Right ventricle myocardium inferior (tissue), 1 donor: ENCODE data around the gene SPRTN. TPM values are rescaled to one million over a fixed set of nuclear protein-coding genes. Genes with fewer than 3 reads are reported as not detected.

Experiments used
- ATAC-seq: fragments of 200-7000 bp; cut with Tn5 transposase; one replicate; pipeline ENCODE4 v1.9.1; 2020; ENCODE audit warnings: mild to moderate bottlenecking, moderate library complexity
- DNase-seq: peaks from one replicate; pipeline ENCODE4 v3.0.0; 2021; ENCODE audit errors: missing footprints
- intact Hi-C: fragments of 100-400 bp; cut with DNase I; formaldehyde crosslinking; loops from one replicate; pipeline ENCODE4 v1.11.0; 2022
- total RNA-seq: library from RNA; stranded (reverse); fragmentation: NEBNext Ultra II Directional; extraction: Animal tissue kit (Norgen Biotek cat#: 25700); gene quantifications from one replicate; pipeline ENCODE4 v1.2.1, GENCODE V29; 2021
- donor health status: DM: no; HTN: yes; CAD: no; lungs with severe emphysema.

The SPRTN gene
- total RNA-seq, 1 donor from 2014 or later, result 6.5 TPM

DNA sequence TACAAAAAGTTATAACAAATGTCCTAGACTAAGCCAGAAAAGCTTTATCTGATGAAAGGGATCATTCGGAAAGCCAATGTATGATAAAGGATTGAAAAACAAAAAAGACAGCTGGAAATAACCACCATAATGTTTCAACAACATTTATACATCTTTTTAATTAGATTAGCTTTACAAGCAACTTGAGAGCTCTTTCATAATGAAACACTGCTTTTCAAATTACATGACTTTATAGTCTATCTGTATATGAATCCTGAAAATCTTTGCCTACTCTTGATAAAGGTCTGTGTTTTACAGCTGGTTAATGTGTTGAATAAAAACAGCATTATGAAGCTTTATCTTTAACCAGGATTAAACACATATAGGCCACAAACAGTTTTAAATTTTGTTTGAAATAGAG, 25.5 kb downstream of the SPRTN start:
- intact Hi-C loops, result no loop called here
- DNase-seq, result no peak
- no peak for ATAC-seq

DNA sequence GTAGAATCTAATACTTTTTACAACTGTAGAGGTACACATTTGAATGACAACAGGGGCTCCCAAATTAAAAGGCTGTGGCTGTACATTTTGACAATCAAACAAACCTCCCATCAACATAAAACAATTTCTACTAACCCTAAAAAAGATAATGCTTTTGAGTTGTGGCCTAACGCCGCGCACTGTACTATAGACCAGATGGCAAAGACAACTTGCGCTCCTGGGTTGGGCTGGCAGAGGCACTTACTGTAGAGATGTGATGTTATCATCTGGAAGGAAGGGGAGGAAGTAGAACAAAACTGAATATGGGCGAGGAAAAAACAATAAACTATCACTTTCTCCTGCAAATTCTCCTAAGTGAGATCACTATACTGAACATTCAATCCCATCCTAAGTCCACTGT, 26.1 kb downstream of the SPRTN start:
- intact Hi-C loops, result no loop called here
- no peak for ATAC-seq
- no peak for DNase-seq

DNA sequence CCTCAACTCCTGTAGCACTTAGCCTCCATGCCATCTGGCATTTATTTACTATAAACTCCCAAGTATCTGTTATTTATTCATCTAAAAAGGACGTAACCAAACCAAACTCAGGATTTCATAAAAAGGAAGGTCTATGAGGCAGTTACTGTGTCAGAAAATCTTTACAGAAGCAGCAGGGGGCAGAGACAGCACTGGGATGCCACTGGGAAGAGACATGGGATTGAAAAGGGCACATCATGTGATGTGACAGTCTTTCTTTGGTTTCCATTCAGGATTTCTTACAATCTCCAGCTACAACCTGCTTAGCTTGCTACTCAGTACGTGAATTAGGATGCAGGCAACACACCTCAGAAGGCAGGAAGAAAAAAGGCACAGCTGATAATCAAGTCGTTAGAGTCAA, 31.2 kb downstream of the SPRTN start:
- intact Hi-C loops, result no loop called here
- DNase-seq (no peak), ATAC-seq (no peak)

DNA sequence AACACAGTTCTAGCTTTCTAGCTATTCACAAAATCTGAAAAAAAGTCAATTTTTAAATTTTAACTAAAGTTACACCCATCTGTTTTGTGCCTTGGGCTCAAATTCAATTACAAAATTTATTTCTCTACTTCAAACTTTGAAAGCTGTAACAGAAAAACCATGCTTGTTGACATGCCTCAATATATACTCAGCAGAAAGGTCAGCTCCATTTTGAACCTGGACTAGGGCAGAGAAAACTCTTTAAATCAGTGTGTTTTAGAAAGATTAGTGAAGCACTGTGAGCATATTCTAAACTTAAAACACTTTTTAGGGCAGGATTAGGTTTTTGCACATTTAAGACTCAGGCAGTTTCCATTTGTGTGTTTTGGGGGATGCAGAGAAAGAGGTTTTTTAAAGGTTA, 34.4 kb downstream of the SPRTN start:
- no peak for DNase-seq
- intact Hi-C loops, result no loop called here
- no peak for ATAC-seq

DNA sequence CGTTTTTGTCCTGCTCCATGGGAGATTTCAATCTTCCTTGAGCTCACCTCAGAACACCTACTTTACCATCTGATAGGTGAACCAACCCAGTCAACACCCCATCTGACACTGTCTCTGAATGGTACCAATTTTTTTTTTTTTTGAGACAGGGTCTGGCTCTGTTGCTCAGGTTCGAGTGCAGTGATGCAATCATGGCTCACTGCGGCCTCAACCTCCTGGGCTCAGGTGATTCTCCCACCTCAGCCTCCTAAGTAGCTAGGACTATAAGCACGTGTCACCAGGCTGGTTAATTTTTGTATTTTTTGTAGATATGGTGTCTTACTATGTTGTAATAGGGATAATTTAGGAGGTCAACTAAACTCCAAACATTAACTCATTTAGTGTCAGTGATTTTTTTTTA, 36.3 kb downstream of the SPRTN start:
- ATAC-seq, result no peak
- intact Hi-C loops, result no loop called here
- DNase-seq, result no peak

DNA sequence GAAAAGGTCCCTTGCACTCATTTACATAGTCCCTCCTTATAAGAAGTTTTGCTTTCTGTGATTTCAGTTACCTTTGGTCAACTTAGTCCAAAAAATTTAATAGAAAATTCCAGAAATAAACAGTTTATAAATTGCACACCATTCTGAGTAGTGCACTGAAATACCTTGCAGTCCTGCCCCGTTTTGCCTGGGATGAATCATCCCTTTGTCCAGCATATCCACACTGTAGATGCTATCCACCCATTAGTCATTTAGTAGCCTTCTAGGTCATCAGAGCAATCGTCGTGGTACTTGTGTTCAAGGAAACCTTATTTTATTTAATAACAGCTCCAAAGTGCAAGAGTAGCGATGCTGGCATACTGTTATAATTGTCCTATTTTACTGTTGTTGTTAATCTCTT, 38.0 kb downstream of the SPRTN start:
- intact Hi-C loops, result loop anchor here (5.0 kb wide), 1 partner anchor 36 kb away; no protein-coding TSS in a partner anchor
- DNase-seq (no peak), ATAC-seq (no peak)

DNA sequence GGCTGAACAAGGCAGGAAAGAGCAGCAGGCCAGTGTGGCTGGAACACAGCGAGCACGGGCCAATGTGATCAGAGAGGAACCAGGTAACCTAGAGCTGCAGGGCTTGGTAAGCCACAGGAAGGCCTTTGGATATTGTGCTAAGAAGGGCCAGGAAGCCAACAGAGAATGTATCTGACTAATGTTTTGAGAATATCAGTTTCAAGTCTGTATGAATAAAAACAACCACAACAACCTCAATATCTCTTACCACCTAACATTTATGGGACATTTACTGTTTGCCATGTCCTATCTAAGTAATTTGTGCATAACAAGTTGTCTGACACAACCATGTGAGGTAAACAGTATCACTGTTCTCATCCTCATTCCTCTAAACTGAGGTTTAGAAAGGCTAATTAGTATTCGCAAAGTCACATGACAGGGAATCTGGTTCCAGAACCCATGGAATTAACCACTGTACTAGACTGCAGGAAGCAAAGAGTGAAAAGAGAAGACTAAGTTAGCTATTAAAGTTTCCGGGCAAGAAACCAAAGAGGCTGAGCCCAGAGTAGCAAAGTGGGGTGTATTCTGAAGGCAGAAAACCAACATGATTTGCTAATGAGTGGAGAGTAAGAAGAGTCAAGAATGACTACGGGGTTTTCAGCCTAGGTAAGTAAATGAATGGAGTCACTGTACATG, 38.9 kb downstream of the SPRTN start:
- no peak for ATAC-seq
- peak; percentile 48 for DNase-seq
- intact Hi-C loops, result loop anchor here (5.0 kb wide), 1 partner anchor 35 kb away; no protein-coding TSS in a partner anchor

DNA sequence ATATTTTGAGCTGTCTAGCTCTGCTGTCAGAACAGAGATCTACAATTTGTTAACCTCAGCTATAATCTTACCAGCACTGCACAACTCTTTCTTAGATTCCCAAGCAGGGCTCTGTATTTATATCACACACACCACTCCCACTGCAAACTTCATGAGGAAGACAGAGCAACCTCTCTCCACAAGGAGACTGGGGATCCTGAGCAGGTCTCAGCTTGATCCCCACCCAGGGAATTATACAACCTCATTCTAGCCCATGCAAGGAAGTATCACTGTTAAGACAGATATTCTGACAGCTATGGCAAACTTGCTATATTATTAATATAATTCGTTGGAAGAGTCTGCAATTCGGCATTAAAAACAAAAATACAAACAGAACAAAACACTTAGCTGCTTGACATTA, 43.6 kb downstream of the SPRTN start:
- ATAC-seq, result no peak
- intact Hi-C loops, result no loop called here
- no peak for DNase-seq

DNA sequence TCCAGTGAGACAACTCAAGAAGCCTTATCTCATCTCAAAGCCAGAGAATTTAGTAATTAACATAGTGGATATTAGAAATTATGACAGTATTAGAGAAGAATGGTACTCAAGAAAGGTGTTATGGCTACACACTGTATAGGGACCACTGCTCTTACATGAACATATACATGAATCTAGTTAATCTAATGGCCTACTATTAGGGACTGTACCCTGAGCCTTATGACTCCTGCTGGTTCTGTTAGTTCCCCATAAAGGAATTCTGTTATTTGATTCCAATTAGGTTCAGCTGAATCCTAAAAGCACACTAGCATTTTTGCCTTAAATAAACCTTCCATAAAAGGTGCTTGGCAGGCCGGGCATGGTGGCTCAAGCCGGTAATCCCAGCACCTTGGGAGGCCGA, 44.3 kb downstream of the SPRTN start:
- intact Hi-C loops, result no loop called here
- DNase-seq (peak; percentile 16), ATAC-seq (no peak)

DNA sequence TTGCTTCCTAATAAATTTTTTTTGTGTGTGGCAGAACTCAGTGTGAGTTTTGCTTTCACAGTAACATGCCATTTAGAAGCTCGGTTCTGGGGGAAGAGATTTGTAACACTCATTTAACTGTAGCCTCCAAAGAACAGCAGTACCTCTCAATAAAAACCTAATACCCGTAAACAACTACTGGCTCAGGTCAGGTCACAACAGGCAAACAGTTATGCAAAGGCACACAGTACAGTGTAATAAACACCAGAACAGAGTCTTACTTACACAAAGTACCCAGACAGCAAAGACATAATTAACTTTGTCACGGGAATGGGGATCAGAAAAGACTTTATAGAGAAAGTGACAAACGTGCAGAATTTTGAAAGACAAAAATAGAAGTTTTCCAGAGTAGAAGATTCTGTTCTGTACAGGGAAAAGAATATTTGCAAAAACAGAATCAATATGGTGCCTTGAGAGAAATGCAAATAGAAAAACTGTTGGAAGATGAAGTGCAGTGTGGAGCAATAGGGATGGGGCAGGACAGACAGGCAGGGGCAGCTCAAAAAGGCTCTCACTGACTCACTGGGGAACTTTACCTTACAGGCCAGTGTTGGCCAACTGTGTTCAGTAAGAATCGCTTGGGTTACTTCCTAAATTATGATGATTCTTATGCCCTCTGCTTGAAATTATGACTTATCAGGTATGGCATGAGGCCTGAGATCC, 45.2 kb downstream of the SPRTN start:
- intact Hi-C loops, result no loop called here
- ATAC-seq (no peak), DNase-seq (no peak)

DNA sequence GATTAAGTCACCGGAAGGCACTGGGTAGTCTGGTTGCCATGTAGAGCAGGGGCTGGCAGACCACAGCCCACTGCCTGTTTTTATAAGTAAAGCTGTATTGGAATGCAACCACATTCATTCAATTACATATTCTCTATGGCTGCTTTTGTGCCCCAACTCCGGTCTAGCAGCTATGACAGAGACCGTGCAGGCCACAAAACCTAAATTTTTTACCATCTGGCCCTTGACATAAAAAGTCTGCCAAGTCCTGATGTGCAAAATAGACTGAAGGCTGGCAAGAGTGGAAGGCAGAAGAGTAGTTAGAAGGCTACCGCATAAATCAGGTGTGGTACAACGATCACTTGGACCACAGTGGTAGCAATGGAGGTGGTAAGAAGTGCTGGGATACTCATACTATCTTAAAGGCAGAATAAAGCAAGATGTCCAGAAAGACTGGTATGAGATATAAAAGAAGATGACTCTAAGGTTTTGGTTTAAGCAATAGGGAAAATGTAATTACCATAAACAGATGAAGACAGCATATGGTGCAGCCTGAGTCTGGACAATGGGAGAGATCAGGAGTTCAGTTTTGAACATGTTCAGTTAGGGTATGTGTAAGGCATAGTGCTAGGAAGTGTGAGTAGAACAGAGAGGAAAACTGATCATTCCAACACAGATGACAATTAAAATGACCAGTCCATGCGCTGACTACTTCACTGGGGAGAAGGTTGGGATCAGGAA, 46.8 kb downstream of the SPRTN start:
- ATAC-seq (peak; percentile 11), DNase-seq (peak; percentile 22)
- intact Hi-C loops, result no loop called here

DNA sequence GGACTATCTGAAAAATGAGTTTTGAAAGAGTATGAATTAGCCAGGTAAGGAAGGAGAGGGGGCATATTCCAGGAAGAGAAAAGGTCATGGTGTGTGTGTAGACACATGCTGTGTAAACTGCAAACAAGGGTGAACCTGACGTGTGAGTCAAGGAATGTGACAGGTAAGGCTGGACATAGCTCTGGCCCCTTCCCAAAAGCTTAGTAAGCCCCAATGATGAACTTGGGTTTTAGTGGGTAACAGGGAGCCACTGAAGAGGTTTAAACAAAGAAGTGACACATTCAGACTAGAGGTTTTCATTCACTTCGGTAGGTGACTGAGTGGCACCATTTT, 47.3 kb downstream of the SPRTN start:
- DNase-seq (no peak), ATAC-seq (peak; percentile 4)
- intact Hi-C loops, result no loop called here

DNA sequence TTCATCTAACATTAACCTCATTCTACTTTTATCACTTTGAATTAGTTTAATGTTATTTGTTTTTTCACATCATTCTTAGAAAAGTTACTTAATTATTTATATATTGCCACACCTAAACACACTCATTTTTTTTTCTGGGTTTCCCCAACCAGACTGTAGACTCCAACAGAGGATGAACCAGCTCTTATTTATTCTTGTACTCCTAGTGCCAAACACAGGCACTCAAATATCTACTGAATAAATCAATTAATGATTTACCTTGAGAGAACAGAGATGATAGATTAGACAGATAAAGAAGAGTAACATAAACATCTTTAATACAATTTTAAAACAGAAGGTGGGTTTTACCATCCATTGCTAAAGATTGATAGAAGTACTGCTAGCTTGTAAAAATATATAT, 48.4 kb downstream of the SPRTN start:
- no peak for DNase-seq
- intact Hi-C loops, result no loop called here
- ATAC-seq, result no peak

DNA sequence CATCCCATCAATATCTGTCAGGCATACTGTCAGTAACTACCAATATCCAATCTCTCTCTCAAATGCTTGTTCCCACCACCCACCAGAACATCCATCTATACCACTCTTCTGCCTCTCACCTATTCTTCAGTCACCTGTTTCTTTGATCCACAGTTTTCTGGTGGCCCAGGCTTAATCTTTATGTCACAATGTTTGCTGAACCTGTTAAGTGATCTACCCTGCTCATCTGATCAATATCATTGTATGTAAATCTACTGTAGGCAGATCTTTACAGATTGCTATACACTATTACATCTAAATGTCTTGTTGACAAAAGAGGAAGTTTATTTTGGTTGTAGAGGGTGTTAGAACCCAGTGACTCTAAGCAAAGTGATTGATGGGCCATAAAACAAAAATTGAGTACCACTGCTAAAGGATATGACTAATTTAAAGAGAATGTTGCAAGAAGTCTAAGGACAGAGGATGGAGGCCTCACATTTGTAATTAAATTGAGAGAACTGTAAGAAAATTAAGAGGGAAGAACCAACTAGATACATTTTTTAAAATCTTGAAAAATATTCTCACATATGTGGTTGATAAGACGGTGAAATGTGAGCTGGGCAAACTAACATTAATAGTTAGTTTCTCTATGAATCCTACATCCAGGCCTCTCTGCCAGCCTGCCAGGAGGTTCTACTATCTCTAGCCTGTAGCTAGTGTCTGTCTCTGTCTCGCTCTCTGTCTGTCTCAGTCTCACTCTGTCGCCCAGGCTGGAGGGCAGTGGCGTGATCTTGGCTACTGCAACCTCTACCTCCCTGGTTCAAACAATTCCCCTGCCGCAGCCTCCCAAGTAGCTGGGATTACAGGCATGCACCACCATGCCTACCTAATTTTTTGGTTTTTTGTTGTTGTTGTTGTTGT, 49.9 kb downstream of the SPRTN start:
- no peak for ATAC-seq
- intact Hi-C loops, result no loop called here

DNA sequence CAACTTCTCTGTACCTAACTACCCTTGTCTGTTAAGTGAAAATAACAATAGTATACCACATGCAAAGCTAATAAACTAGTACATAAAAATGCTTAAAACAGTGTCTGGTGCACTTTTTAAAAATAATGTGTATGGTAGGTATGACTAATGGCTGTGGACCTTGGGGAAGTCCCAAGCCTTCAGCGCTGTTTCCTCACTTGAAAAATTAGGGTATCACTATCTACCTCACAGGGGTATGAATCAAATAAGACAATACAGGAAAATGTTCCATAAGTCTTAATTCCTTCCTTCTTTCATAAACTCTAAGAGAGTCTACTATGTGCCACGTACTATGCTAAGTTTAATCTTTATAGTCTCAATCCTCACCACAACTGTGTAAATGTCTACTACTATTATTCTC, 52.0 kb downstream of the SPRTN start:
- DNase-seq (no peak), ATAC-seq (no peak)
- intact Hi-C loops, result no loop called here

More for the DNA sequence above, 49.9 kb downstream of the SPRTN start:
- no peak for DNase-seq

DNA sequence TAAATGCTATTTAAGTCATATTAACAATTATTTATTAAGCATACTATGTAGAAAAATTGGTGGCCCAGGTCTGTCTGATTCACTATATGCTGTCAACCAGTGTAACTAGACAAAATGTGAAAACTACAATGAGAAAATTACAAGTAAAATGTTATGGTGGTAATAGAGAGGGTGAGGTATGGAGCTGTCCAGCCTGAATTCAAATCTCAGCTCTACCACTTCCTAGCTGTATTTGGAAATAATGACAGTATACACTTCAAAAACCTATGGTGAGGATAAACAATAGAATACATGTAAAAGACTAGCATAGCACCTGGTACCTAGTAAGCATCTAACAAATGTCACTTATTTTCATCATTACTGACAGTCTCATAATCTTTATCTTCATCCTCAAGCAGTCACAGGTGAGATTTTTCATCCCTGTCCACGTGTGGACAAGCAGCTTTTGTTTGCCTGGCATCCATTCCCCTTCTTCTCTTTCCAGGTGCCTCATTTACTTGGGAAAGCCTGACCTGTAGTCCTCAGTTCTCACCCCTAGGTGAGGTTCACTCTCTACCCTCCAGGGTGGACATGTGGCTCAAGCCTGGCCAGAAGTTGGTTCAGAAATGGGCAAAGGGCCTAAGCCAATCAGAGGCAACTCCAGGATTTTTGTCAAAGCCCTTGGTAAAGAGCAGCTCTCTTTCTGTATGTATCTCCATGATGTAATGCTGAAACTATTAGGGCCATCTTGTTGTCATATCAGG, 54.5 kb downstream of the SPRTN start:
- no peak for ATAC-seq
- DNase-seq, result peak; percentile 11
- intact Hi-C loops, result no loop called here

DNA sequence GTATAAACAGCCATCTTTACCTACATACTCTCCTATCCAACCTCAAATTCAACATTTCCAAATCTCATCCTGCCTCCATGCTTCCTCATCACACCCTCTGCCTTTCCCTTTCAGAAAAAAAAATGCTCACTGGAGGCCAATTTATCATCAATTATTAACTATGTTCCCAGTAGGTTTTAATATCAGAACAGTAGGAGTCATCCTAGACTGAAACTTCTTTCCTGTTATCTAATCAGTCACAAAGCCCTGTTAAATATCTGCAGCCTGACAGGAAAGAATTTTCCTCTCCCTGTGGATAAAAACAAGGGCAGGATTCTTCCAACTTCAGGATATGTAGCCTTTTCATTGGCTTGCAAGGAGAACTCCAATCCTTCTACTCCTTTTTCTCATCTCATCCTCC, 55.6 kb downstream of the SPRTN start:
- intact Hi-C loops, result no loop called here
- ATAC-seq (no peak), DNase-seq (no peak)
